GM21786 (cell line): Measurements from ENCODE around the gene OLAH.

Experiments used
- ATAC-seq: cut with Tn5 transposase; IDR thresholded peaks from one replicate; pipeline ENCODE4 v1.9.1; 2021; ENCODE audit not compliant: unreplicated experiment

OLAH gene

GRCh38 chr10:15122477-15123030 lies 78.8 kb downstream of the OLAH start:
- peak; percentile 95 for ATAC-seq
